Breast epithelium (tissue), 4 donors: ENCODE measurements around the gene OSBPL6. TPM values are rescaled to one million over a fixed set of nuclear protein-coding genes. Genes with fewer than 3 reads are reported as not detected.
"Not testable (repeated sequence)": the region's sequence is repeated elsewhere in the genome, so short reads cannot be mapped to it uniquely, and the experiment has no call there.

Experiments
- DNase-seq, 2 donors: peaks; one replicate each; pipeline ENCODE4 v3.0.0-alpha.2; 2019; ENCODE audit warnings: low spot score in 2 of 2
- H3K27ac ChIP-seq, 2 donors: fragments of 200-600 bp; sonication (generic) in 1 of 2; one replicate each; pipeline ENCODE4 v1.5.1; 2016 to 2019; ENCODE audit warnings: mild to moderate bottlenecking in 1 of 2
- H3K27me3 ChIP-seq, 2 donors: fragments of 200-600 bp; sonication (generic) in 1 of 2; one replicate each; pipeline versions ENCODE4 v1.5.1 to v1.6.0; 2017 to 2019; ENCODE audit warnings: control low read depth in 1 of 2, mild to moderate bottlenecking in 1 of 2
- H3K36me3 ChIP-seq: fragments of 200-600 bp; one replicate; pipeline ENCODE4 v1.5.1; 2019
- H3K4me1 ChIP-seq, 2 donors: fragments of 200-600 bp; sonication (generic); one replicate each; pipeline ENCODE4 v1.5.1; 2016 to 2019; ENCODE audit warnings: control low read depth in 1 of 2
- H3K4me3 ChIP-seq, 3 donors: fragments of 200-600 bp; sonication (generic); 1 replicate in 2 of 3; 2 replicates in 1 of 3; pipeline ENCODE4 v1.5.1; 2016 to 2019; ENCODE audit warnings: mild to moderate bottlenecking in 3 of 3, moderate library complexity in 2 of 3
- H3K9me3 ChIP-seq, 2 donors: fragments of 200-600 bp; sonication (generic) in 1 of 2; one replicate each; pipeline ENCODE4 v1.5.1; 2016 to 2019; ENCODE audit warnings: control low read depth in 1 of 2
- POLR2A ChIP-seq: fragments of 450-650 bp; IDR thresholded peaks from one replicate; pipeline ENCODE4 v1.6.1; 2016; ENCODE audit warnings: antibody characterized with exemption, mild to moderate bottlenecking, moderate library complexity
- POLR2AphosphoS5 ChIP-seq, 3 donors: sonication (generic); formaldehyde crosslinking; IDR thresholded peaks; one replicate each; pipeline ENCODE4 v1.6.1; 2017; ENCODE audit warnings: antibody characterized with exemption in 3 of 3
- intact Hi-C: fragments of 100-400 bp; cut with DNase I; formaldehyde crosslinking; loops from one replicate; pipeline ENCODE4 v1.15.1; 2023; ENCODE audit warnings: low total_unique reads
- total RNA-seq, 3 donors: library from RNA; depleted of rRNA; stranded (reverse); fragments of >200 nt; gene quantifications; one replicate each; pipeline ENCODE4 v1.1.0, GENCODE V29; 2016
- TF ChIP-seq, protein P1 (sequence below), 3 donors: fragments of 450-650 bp; IDR thresholded peaks; one replicate each; pipeline ENCODE4 v1.5.1; 2016 to 2017; ENCODE audit warnings: antibody characterized with exemption in 3 of 3, mild to moderate bottlenecking in 3 of 3, moderate library complexity in 3 of 3

The OSBPL6 gene
- total RNA-seq, 3 donors from 2014 or later: 1.3 to 4.8 (median 1.8) TPM

DNA sequence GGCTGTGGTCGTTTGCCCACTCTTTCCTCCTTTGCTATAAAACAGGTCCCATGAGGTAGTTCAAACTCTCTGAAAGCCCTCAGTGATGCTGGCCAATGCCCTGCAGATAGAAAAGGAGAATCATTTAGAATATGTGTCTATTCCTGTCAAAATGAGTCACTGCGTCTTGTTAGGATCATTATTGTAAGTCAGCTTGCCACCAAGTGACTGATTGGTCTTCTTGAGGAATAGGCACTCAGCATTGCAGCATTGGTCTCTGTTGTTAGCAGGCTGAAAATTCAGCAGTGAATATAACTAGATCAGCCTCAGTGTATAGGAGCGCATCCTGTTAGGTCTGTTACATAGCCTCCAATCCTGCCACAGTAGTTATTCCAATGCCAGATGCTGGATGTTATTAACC lies 227.8 kb downstream of the OSBPL6 start:
- no peaks in the 10 kb centered on the region for H3K36me3 ChIP-seq
- H3K27me3 ChIP-seq: no peaks in the 10 kb centered on the region
- no peak for TF ChIP-seq POLR2AphosphoS5 (IDR thresholded peaks at IDR 0.05)
- TF ChIP-seq, protein P1, sequence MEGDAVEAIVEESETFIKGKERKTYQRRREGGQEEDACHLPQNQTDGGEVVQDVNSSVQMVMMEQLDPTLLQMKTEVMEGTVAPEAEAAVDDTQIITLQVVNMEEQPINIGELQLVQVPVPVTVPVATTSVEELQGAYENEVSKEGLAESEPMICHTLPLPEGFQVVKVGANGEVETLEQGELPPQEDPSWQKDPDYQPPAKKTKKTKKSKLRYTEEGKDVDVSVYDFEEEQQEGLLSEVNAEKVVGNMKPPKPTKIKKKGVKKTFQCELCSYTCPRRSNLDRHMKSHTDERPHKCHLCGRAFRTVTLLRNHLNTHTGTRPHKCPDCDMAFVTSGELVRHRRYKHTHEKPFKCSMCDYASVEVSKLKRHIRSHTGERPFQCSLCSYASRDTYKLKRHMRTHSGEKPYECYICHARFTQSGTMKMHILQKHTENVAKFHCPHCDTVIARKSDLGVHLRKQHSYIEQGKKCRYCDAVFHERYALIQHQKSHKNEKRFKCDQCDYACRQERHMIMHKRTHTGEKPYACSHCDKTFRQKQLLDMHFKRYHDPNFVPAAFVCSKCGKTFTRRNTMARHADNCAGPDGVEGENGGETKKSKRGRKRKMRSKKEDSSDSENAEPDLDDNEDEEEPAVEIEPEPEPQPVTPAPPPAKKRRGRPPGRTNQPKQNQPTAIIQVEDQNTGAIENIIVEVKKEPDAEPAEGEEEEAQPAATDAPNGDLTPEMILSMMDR (IDR thresholded peaks at IDR 0.05): no peak
- TF ChIP-seq POLR2A: no peak
- H3K27ac ChIP-seq: no peak overlapping the region
- H3K4me1 ChIP-seq: no peaks in the 10 kb centered on the region
- H3K9me3 ChIP-seq: peaks cover 0 to 6% of the 10 kb centered on the region in 2 donors
- no peak overlapping the region for H3K4me3 ChIP-seq
- no peak for DNase-seq
- intact Hi-C loops: no loop called here

DNA sequence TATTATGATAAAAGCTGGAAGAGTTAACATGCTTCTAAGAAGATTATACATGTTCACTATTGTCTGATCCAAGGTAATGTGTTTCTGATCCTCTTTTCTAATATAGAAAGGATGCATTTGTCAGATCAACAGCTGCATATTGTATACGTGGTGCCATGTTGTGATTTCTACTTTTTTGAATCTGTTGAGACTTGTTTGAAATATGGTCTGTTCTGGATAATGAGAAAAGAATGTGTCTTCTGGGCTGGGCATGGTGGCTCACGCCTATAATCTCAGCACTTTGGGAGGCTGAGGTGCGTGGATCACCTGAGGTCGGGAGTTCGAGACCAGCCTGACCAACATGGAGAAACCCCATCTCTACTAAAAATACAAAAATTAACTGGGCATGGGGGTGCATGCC lies 229.4 kb downstream of the OSBPL6 start:
- intact Hi-C loops, H3K36me3 ChIP-seq, H3K27me3 ChIP-seq, H3K27ac ChIP-seq, H3K4me1 ChIP-seq, H3K4me3 ChIP-seq, H3K9me3 ChIP-seq, DNase-seq: not testable (repeated sequence)

DNA sequence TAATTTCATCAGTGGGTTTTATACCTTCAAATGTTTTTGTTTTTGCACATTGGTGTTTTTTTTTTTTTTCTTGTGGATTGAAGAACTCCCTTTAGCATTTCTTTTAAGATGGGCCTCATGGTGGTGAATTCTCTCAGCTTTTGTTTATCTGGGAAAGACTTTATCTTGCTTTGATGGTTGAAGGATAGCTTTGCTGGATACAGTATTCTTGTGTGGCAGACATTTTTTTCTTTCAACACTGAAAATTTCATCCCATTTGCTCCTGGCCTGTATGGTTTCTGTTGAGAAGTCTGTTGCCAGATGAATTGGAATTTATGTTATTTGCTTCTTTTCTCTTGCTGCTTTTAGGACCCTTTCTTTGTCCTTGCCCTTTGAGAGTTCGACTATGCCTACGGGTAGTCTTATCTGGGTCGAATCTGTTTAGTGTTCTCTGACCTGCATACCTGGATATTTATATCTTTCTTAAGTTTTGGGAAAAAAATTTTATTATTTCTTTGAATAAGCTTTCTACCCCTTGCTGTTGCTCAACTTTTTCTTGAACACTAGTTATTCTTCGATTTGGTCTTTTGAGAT lies 231.0 kb downstream of the OSBPL6 start:
- intact Hi-C loops: no loop called here
- H3K27me3 ChIP-seq: no peaks in the 10 kb centered on the region
- no peaks in the 10 kb centered on the region for H3K36me3 ChIP-seq
- no peak overlapping the region for H3K4me3 ChIP-seq
- no peak for DNase-seq
- no peak for TF ChIP-seq POLR2AphosphoS5 (IDR thresholded peaks at IDR 0.05)
- no peak for TF ChIP-seq POLR2A
- TF ChIP-seq, protein P1 (IDR thresholded peaks at IDR 0.05): no peak
- peaks cover 0 to 6% of the 10 kb centered on the region in 2 donors for H3K9me3 ChIP-seq
- H3K27ac ChIP-seq: no peak overlapping the region
- H3K4me1 ChIP-seq: no peaks in the 10 kb centered on the region

DNA sequence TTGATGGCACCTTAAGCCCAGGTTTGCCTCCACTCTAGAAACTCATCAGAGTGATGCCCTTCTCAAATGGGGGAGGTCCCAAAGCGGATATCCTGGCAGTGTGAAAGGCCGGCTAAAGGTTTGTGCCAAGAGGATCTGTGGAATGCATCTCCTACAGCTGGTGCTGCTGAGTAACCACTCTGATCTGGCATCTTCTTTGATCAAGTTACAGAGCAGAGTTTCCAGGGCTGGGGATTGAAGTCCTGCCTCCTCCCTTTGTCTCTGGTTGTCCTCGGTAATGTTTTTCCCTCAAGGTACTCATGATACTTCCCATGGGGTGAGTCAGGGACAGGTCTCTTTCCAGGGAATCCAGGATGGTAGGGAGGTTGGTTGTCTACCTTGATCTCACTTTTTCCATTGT lies 232.1 kb downstream of the OSBPL6 start:
- H3K36me3 ChIP-seq: no peaks in the 10 kb centered on the region

DNA sequence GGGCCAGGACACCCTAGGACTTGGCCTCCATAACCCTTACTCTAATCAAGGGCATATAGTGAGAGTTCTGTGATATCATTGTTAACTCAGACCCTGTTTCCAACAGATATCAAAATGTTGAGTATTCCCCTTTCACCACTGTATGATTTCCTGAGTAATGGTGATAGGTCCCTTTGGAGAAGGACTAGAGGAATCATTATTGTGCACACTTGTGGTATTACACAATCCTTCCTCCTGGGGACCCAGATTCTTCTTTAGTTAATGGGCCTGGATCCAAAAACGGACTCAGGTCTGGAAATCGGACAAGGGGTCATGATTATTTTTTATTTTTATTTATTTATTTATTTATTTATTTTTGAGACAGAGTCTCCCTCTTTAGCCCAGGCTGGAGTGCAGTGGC lies 233.1 kb downstream of the OSBPL6 start:
- intact Hi-C loops: no loop called here

More for the DNA sequence above, 232.1 kb downstream of the OSBPL6 start:
- no peak overlapping the region for H3K27ac ChIP-seq
- H3K4me3 ChIP-seq: no peak overlapping the region
- no peaks in the 10 kb centered on the region for H3K4me1 ChIP-seq
- intact Hi-C loops: no loop called here
- no peak for TF ChIP-seq POLR2A
- no peak for TF ChIP-seq POLR2AphosphoS5 (IDR thresholded peaks at IDR 0.05)
- TF ChIP-seq, protein P1 (IDR thresholded peaks at IDR 0.05): no peak
- DNase-seq: no peak
- H3K9me3 ChIP-seq: peaks cover 0 to 6% of the 10 kb centered on the region in 2 donors
- H3K27me3 ChIP-seq: no peaks in the 10 kb centered on the region

More for the DNA sequence above, 233.1 kb downstream of the OSBPL6 start:
- Histone ChIP-seq H3K4me3 (no peak overlapping the region), H3K9me3 (peaks cover 0 to 6% of the 10 kb centered on the region in 2 donors), H3K4me1 (no peaks in the 10 kb centered on the region), H3K27me3 (no peaks in the 10 kb centered on the region), H3K36me3 (no peaks in the 10 kb centered on the region), H3K27ac (no peak overlapping the region)
- no peak for DNase-seq
- TF ChIP-seq POLR2AphosphoS5 (IDR thresholded peaks at IDR 0.05) (no peak), POLR2A (no peak)
- TF ChIP-seq, protein P1 (IDR thresholded peaks at IDR 0.05): no peak
